Measurements from ENCODE around the gene RAI14.
"Not testable (repeated sequence)": the region's sequence is repeated elsewhere in the genome, so short reads cannot be mapped to it uniquely, and the experiment has no call there.

Gene RAI14

DNA sequence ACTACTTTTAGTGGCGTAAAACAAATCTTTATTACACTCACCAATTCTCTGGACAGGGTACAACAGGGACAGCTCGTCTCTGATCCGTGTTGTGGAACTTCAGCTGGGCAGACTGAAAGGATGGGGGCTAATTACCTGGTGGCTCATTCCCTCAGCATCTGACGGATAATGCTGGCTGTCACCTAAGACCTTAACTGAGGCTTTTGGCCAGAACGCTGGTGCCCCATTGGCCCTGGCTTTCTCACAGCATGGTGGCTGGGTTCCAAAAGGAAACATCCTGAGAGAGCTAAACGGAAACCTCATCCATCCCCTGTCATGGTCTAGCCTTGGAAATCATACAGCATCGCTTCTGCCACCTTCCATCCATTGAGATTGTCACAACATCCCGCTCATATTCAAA, 62.9 kb downstream of the RAI14 start:
- DNase-seq (ENCODE audit: extremely low spot score, insufficient read length, low read depth) (no peak), FAIRE-seq (no peak)

DNA sequence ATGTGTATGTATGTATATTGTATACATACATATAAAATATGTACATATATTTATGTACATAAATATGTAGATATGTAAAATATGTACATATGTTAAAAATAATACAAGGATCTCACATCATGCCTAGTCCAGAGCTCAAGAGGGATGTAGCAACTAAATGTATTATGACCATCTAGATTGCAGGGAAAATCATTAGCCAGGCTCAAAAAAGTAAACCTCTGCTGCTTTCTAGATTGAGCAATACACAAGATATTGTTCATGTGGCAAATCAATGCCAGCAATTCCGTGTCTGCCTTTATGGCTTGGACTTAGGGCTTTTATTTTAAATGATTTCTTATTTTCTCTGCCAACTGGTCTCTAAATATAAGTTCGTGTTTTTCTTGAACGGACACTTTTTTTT, 65.2 kb downstream of the RAI14 start:
- FAIRE-seq = no peak
- no peak for DNase-seq (ENCODE audit: extremely low spot score, insufficient read length, low read depth)

DNA sequence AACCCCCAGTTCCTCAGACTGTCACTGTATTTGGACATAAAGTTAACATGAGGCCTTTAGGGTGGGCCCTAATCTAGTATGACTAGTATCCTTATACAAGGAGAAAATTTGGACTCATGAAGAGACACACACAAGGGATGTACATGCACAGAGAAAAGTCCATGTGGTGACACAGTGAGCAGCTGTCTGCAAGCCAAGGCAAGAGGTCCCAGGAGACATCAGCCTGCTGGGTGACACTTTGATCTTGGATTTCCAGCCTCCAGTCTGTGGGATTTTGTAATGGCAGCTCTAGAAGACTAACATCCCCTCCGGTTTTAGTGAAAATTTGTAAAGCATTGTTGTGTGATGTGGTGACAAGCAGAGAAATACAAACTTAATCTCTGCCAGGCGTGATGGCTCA, 66.1 kb downstream of the RAI14 start:
- no peak for DNase-seq (ENCODE audit: extremely low spot score, insufficient read length, low read depth)
- no peak for FAIRE-seq

DNA sequence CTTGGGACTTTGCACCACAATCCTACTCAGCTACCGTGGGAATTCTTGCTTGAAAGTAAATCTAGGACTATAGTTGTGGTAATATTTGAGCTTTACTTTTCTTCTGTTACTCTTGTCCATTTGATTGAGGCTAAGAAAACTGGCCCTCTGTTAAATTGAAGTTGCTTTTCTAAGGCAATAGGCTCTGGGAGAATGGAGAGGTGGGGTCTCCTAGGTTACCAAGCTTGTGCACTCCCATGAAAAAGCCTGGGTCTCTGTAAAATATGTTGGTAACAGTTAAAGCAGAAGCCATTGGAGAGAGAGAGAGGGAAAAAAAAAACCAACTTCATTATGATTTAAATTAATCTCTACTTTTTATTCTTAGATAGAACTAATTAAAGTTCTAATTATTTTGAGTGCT, 68.6 kb downstream of the RAI14 start:
- no peak for FAIRE-seq

DNA sequence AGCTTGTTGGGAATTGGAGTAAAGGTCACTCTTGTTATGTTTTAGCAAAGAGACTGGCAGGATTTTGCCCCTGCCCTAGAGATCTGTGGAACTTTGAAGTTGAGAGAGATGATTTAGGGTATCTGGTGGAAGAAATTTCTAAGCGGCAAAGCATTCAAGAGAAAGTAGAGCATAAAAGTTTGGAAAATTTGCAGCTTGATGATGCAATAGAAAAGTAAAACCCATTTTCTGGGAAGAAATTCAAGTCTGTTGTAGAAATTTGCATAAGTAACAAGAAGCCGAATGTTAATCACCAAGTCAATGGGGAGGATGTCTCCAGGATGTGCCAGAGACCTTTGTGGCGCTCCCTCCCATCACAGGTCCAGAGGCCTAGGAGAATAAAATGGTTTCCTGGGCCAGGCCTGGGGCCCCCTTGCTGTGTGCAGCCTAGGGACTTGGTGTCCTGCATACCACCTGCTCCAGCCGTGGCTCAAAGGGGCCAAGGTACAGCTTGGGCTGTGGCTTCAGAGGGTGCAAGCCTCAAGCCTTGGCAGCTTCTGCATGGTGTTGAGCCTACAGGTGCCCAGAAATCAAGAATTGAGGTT, 71.1 kb downstream of the RAI14 start:
- not testable (repeated sequence) for DNase-seq (ENCODE audit: extremely low spot score, insufficient read length, low read depth); FAIRE-seq

More for the DNA sequence above, 68.6 kb downstream of the RAI14 start:
- DNase-seq (ENCODE audit: extremely low spot score, insufficient read length, low read depth) = no peak

DNA sequence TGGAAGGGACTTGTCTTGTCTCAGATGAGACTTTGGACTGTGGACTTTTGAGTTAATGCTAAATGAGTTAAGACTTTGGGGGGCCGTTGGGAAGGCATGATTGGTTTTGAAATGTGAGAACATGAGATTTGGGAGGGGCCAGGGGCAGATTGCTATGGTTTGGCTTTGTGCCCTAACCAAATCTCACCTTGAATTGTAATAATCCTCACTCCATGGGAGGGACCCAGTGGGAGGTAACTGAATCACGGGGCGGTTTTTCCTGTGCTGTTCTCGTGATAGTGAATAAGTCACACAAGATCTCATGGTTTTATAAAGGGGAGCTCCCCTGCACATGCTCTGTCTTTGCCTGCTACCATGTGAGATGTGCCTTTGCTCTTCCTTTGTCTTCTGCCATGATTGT, 72.1 kb downstream of the RAI14 start:
- DNase-seq (ENCODE audit: extremely low spot score, insufficient read length, low read depth) = no peak
- no peak for FAIRE-seq

DNA sequence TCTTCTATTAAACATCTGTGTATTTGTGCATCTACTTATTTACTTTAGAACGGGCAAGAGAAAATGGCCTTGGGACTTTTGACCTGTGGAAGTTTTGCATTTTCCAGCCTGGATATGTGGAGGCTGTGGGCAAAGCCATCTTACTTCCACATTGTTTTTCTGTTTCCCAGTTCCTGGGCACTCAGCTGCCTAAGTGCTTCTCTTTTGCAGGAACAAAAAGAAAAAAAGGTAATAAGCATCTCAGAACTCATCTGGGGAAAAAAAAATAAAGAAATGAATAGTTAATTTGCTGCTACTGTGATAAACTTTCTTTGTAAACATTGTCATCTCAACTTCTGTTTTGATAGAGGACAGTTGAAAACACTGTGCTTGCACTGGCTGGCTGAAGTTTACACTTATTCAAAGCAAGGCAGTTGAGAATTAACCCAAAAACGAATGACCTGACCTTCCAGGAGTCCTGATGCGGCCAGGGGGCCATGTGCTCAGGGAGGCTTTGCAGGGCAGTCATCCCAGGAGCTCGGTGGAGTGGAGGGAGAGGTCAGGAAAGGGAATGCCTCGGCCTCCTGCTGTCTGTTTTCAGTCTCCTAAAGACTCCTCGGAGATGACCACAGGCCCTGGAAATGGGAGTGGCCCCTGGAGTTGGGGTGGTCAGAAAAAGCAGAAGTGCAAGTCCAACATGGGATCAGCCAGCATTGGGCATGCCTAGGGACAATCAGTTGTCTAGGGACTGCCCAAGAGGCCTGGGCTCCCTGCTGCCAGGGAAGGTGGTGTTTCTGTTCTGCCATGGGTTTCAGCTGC, 75.5 kb downstream of the RAI14 start:
- no peak for DNase-seq (ENCODE audit: extremely low spot score, insufficient read length, low read depth)
- FAIRE-seq = no peak

DNA sequence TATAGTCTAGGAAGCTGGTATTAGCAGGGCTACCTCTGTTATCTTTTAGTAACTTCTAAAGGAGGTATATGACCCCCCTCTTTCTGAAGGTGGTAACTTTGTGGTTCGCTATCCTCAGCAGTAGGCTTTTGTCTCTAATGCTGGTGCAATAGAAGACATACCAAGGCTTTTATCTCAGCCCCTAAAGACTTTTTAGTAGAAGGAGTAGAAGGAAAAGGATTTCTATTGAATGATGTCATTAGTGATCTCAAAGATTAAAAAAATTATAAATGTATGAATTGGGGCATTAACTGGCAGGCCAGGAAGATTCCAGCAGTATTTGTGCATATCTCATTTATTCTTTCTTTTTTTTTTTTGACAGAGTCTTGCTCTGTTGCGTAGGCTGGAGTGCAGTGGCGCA, 78.2 kb downstream of the RAI14 start:
- no peak for FAIRE-seq
- DNase-seq (ENCODE audit: extremely low spot score, insufficient read length, low read depth) = no peak

DNA sequence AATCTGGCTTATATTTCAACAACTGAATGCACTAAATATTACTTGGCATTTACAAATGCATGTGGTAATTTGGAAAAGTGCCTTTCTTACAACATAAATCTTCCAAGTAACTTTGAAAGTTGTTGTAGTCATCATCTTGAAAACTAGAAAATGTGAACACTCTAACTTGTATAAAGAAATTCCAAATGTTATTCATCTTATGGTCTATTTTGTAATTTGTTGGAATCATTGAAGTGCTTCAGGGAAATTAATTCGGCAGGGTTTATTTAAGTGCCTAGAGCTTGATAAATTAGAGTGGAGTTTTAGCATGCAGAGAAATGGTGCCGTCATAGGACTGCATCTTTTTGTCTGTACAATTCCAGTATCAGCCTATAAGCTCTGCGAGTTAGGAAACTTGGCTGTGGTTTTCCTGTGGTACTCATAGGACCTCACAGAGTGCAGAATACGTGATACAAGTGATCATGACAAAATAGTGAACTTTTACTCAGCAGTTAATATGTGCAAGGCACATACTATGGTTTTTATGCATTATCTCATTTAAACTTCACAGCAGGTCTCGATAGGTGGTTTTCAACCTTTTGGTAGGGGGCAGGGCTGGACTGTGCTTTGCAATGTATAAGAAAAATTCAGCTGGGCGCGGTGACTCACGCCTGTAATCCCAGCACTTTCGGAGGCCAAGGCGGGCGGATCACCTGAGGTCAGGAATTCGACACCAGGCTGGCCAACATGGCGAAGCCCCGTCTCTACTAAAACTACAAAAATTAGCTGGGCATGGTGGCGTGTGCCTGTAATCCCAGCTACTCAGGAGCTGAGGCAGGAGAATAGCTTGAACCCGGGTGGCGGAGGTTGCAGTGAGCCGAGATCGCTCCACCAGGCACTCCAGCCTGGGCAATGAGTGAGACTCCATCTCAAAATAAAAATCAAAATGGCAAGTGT, 79.6 kb downstream of the RAI14 start:
- DNase-seq (ENCODE audit: extremely low spot score, insufficient read length, low read depth) = no peak
- no peak for FAIRE-seq

DNA sequence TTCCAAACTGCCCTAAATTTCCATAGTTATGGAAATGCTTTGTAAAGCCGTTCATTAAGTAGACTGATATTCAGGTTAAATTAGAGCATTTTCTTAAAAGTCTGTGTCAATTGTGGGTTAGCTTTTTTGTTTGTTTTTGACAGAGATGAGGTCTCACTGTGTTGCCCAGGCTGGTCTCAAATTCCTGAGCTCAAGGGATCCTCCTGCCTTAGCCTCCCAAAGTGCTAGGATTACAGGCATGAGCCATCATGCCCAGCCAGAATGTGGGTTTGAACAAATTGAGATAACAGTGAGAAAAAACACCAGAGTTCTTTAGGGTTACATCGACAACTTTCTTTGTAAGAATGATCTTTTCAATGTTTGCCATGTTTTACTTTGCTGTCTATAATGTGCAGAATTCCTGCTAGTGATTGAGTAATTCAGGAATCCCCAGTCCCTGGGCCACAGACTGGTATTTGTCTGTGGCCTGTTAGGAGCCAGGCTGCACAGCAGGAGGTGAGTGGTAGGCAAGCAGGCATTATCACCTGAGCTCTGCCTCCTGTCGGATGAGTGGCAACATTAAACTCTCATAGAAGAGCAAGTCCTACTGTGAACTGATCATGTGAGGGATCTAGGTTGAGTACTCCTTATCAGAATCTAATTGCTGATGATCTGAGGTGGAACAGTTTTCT, 80.5 kb downstream of the RAI14 start:
- FAIRE-seq (no peak), DNase-seq (ENCODE audit: extremely low spot score, insufficient read length, low read depth) (no peak)

DNA sequence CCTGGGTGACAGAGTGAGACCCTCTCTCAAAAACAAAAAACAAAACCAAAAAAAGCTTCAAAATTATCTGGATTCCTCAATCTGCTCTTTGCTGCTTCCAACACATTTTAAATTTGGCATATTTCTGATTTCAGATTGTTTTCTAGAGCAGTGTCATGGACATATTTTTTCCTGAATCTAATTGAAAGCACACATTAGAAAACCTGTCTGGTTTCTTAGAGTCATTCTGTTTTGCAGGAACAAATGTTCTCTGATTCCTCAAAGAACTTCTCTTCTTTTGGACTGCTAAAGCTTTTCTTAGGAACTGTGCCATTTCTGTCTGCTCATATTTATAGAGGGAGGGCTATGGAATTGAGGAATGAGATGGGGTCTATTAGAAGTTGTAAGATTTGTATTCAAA, 81.6 kb downstream of the RAI14 start:
- DNase-seq (ENCODE audit: extremely low spot score, insufficient read length, low read depth) = no peak
- no peak for FAIRE-seq

DNA sequence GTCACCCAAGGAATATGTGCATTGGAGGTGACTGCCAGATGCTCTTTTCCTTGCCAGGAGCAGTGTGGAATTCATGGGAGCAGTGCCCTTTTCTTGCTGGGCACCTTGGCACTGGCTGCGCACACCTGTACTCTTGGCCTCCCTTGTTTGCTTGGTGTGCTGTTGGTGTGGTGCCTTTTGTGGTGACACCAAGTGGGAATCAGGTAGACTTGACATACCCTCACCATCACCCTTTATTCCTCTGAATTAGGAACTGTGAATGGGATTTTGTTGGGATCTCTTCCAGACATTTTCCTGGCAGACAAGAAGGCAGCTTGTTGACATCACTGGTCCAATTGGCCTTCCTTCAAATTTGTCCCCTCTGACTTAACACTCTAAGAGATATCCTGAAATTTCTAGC, 82.3 kb downstream of the RAI14 start:
- DNase-seq (ENCODE audit: extremely low spot score, insufficient read length, low read depth) (no peak), FAIRE-seq (no peak)

DNA sequence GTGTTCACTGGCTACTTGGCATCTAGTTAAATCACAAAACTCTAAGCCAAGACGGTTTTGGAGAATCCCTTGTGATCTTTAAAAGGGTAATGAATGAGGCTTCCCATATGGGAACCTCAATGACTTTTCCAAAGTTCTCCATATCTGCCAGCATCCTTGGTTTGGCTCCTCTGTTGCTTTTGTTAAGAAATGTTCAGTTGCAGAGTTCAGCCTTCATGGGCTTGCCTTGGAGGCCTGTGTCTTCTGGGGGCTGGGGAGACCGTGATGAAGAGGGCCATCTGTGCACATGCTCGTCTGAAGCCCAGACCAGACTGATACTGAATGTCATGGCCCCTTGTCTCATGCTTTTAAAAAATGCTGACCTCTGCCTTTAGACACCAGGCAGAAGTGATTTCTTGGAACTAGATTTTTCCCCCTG, 84.3 kb downstream of the RAI14 start:
- FAIRE-seq = no peak

DNA sequence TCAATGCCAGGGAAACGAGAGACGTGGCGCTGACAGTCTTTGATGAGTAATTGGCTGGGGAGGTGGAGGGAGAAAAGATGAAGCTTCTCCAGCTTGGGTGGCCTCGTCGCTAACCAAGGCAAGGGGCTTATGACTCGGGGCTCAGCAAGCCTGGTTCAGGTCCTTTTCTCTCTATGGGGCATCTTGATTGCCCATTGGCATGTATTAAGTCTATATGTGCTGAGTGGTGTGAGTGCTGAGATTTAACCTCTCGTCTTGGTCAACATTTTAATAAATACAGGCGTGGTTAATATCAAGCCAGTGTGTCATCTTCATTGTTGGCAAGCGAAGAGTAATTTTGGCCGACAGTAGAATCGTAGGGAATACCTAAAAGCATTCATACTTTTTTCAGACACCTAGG, 85.9 kb downstream of the RAI14 start:
- no peak for FAIRE-seq
- no peak for DNase-seq (ENCODE audit: extremely low spot score, insufficient read length, low read depth)

More for the DNA sequence above, 84.3 kb downstream of the RAI14 start:
- DNase-seq (ENCODE audit: extremely low spot score, insufficient read length, low read depth) = no peak

DNA sequence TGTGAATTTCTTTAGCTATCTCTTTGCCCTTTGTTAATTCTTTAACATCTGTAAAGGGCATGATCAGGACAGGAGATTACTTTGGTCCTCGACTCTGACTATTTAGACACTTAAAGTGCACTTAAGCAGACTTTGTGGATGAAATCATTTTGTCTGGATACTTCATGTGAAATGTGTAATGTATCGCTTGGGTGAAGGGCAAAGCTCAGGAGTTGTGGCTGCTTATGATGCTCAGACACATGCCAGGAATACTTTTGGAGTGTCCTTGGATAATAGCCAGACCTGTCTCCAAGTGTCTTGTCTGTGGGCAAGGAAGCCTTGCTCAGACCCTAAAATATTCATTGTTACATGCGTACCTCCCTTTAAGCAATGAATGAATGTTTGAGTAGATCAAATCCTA, 87.8 kb downstream of the RAI14 start:
- no peak for FAIRE-seq
- no peak for DNase-seq (ENCODE audit: extremely low spot score, insufficient read length, low read depth)

DNA sequence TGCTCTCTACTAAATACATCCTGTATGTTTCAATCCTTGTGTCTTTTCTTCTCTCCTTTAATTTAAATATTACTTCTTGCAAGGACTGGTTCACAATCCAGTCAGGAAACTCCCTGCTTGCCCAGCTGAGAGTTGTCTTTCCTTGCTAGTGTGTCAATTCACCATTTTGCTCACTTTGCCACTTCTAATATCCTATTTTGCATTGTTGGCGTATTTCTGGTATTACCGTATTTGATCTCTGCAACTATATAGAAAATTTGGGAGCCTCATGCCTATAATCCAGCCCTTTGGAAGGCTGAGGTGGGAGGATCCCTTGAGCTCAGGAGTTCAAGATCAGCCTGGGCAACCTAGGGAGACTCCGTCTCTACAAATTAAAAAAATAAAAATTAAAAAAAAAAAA, 92.3 kb downstream of the RAI14 start:
- FAIRE-seq (no peak), DNase-seq (ENCODE audit: extremely low spot score, insufficient read length, low read depth) (no peak)

DNA sequence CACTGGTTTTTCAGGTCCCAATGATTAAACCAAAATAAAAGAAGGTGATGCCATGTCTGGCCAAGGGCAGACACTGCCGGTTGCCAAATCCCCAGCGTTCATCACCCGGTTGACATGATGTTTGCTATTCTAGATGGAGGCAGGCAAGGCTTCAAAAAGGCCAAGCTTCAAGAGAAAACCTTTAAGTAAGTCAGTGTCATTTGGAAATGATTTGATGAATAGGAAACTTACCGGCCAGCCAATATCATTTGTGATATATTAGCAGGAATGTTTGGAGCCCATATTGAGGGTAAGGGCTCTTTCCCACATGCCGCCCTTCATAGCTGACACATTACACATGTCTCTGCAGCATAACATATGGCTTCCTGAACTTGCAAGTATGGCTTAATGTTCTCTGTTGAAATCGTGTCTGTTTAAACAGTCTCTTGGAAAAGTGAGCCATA, 93.3 kb downstream of the RAI14 start:
- DNase-seq (ENCODE audit: extremely low spot score, insufficient read length, low read depth) (no peak), FAIRE-seq (no peak)

DNA sequence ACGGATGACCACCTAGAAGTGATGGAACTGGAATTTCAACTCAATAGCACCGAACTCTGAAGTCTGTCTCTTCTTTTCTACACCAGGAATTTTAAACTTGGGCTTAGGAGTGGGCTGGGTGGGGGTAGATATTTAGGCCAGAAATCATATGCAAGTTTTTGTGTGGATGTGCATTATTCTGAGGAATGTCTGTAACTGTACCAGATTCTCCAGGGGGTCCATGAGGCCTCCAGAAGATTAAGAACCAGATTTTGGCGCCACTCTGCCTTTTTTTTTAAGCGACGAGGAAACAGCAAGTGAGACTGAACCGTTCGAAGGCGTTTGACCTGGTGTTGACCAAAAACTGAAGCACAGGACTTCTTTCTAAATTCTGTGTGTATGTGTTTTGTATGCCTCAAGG, 94.1 kb downstream of the RAI14 start:
- no peak for FAIRE-seq
- no peak for DNase-seq (ENCODE audit: extremely low spot score, insufficient read length, low read depth)

DNA sequence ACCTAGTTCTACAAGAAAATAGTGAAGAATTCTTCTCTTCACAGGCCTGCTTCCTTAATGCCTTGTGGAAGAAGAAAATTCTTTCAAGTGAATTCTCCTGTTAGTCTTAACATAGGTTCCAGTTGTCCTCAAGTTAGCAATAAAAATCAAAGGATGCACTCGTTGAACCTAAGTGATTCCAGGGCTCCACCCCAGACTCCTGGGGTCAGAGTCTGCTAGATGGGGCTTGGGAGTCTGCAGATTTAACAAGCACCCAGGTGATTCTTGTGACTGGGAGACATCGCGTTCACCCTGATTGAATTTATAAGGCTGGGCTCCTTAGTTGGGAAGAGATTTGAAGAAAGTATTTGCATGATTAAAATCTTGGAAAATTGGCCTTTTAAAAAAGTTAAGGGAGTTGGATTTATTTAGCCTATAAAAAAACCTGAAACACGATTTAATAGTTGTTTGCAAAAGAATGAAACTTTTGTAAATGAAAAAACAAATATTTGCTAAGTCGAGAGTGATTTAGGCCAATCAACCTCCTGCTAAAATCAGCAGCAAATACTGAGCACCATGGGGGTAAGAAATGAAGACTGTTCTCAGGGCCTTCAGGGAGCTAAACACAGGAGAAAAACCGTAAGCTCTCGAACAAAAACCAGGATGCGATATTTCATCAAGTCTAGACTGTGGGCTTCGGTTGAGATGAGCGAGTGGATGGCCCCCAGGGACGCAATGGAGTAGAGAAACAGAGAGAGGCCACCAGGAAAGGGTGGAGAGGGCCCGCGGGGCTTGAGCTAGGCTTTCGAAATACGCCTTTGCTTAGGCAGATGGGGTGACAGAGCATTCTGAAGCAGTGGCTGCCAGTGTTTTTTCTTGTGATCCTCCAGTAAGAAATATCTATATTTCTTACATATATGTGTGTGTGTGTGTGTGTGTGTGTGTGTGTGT, 95.9 kb downstream of the RAI14 start:
- FAIRE-seq (no peak), DNase-seq (ENCODE audit: extremely low spot score, insufficient read length, low read depth) (no peak)
